HG03039 (cell line): ENCODE data around the gene SPEN.

Experiments used
- ATAC-seq: cut with Tn5 transposase; IDR thresholded peaks from one replicate; pipeline ENCODE4 v1.9.1; 2021; ENCODE audit warnings: mild to moderate bottlenecking, moderate library complexity; ENCODE audit not compliant: unreplicated experiment

Gene SPEN

DNA sequence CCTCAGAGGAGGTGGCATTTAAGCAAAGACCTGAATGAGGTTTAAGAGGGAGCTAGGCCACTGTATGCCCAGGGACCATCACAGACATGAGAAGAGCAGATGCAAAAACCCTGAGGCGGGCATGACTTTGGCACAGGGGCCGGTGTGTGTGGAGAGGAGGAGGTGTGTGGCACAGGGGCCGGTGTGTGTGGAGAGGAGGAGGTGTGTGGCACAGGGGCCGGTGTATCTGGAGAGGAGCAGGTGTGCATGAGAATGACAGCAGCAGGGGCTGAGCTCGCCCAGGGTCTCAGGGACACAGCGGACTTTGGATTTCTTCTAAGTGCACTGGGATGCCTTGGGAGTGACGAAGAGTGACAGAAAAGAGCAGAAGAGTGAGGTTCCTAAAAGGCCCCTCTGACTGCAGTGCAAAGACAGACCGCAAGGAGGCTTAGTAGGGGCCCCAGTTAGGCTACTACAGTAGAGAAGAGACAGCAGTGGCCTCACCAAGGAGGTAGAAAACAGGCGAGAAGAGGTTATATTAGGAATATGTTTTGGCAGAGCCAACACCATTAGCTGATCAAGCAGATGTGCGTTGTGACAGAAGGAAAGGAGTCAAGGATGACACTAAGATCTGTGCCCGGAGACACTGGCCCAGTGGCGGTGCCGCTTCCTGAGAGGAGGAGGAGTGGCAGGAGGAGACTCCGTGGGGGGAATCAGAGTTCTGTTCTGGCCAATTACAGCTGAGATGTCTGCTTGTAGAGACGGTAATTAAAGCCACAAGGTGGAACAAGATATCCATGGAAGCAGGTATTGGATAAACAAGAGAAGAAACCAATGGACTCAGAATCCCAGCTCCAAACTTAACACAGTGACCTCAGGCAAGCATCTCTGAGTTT lies 110.0 kb downstream of the SPEN start:
- ATAC-seq, result no peak

DNA sequence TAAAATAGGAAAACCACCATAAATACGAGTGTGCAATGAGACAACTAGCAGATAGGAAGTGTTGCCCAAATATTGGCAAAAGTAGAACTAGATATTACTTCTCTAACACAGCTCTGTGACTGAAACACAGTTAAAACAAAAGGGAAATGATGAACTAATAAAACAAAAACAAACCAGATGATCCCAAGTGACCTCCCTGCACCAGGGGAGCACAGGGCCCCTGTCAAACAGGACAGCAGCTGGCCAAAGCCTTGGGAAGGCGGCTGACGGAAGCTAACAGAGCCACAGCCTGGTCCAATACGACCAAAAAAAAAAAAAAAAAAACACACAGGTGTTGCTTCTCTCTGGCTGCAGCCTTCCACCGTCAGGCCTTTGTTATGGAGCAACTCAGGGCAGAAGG lies 110.6 kb downstream of the SPEN start:
- ATAC-seq, result no peak

- no peak for ATAC-seq
Measured at GRCh38 chr1:15958793-15959192, 111.3 kb downstream of the SPEN start.

DNA sequence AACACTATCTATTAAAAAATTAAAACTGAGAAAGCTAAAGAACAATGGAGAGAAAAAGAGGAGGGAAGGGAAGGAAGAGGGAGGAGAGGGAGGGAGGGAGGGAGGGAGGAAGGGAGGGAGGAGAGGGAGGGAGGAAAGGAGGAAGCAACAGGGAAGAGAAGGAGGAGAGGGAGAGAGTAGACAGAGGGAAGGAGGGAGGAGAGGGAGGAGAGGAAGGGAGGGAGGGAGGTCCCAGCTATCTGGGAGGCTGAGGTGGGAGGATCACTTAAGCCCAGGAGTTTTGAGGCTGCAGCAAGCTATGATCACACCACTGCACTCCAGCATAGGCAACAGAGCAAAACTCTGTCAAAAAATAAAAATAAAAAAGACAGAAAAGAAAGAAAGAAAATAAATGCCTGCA lies 111.9 kb downstream of the SPEN start:
- no peak for ATAC-seq

GRCh38 chr1:15959827-15960446 lies 112.4 kb downstream of the SPEN start:
- ATAC-seq, result no peak

DNA sequence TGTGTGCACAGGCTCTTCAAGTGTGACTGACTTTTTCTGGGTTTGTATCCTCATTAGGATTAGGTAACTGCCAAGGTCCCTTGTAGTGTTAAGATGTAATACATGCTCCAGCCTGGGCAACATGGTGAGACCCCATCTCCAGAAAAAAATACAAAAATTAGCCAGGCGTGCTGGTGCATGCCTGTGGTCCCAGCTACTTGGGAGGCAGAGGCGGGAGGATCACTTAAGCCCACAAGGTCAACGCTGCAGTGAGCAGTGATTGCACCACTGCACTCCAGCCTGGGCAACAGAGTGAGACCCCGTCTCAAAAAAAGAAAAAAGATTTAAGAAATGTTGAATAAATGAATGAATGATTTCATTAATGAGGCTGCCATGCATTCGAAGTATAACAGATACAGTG lies 113.3 kb downstream of the SPEN start:
- no peak for ATAC-seq

DNA sequence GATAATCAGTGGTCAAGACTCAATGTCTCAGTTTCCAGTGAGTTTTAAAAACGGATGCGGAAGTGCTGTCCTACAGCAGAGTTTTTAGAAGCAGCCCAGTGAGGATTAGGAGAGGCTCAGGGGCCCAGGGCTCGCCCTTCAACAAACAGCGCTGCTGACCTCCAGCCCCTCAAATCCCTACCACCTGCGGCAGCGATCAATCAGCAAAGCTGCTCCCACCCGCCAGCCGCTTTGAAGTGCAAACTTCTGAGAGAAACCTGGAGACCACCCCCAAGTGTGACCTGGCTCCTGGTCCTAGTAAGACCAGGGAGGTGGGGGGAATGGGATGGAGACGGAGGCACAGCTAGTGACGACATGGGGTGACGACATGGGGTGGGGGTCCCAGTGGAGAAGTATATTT lies 114.0 kb downstream of the SPEN start:
- no peak for ATAC-seq

DNA sequence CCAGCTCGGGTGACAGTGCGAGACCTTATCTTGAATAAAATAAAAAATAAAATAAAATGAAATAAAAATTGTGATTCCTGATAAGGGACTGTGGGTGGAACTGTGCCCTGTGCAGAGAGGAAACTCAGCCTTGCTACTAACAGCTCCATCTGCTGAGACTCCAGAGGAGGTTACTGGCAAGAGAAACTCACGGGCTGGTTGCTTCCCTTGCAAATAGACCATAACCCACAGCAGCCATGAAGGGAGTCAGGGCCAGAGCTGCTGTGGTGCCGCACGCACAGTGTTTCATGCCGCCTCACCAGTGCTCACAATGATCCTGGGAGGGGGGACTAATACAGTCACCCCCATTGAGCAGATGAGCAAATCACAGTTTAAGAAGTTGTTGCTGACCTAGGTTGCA lies 114.7 kb downstream of the SPEN start:
- no peak for ATAC-seq

DNA sequence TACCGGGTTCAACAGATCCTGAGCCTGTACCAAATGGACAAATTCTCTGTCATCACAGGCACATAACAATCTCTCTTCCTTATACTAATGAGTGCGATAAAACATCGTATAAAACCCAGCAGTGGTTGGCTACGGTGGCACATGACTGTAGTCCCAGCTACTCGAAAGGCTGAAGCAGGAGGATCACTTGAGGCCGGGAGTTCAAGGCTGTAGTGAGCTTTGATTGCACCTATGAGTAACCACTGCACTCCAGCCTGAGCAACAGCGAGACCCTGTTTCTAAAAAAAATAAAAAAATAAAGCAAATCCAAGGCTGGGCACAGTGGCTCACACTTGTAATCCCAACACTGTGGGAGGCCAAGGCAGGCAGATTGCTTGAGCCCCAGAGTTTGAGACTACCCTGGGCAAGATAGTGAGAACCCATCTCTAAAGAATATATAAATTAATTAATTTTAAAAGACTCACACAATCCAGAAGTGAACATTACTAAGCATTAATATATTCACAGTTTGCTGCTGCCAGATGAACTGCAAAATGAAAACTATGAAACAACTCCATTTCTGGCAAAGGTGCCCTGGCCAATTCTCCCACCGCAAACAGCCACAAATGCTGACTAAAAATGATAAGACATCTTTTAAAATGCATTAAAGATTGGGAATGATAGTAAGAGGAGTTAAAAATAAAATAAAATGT lies 115.3 kb downstream of the SPEN start:
- no peak for ATAC-seq

GRCh38 chr1:15963363-15963967 lies 116.0 kb downstream of the SPEN start:
- ATAC-seq, result no peak

- no peak for ATAC-seq
Measured at GRCh38 chr1:15963968-15964648, 116.6 kb downstream of the SPEN start.

- no peak for ATAC-seq
Measured at GRCh38 chr1:15965228-15965767, 117.8 kb downstream of the SPEN start.

GRCh38 chr1:15966081-15966955 lies 118.8 kb downstream of the SPEN start:
- peak; percentile 58 for ATAC-seq

DNA sequence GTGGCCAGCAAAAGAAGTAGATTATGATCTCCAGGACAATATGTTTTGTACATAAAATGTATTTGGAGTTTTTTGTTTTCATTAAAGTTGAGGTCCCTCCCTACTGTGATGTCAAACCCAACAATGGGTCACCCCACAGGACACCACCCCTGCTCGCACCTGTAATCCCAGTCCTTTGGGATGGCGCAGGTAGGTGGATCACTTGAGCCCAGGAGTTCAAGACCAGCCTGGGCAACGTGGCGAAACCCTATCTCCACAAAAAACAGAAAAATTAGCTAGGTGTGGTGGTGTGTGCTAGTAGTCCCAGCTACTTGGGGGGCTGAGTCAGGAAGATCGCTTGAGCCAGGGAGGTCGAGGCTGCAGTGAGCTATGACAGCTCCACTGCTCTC lies 119.4 kb downstream of the SPEN start:
- ATAC-seq, result no peak

GRCh38 chr1:15968172-15968571 lies 120.7 kb downstream of the SPEN start:
- ATAC-seq, result no peak

- ATAC-seq, result no peak
Measured at GRCh38 chr1:15969321-15969880, 121.9 kb downstream of the SPEN start.

- no peak for ATAC-seq
Measured at GRCh38 chr1:15970911-15971310, 123.4 kb downstream of the SPEN start.

DNA sequence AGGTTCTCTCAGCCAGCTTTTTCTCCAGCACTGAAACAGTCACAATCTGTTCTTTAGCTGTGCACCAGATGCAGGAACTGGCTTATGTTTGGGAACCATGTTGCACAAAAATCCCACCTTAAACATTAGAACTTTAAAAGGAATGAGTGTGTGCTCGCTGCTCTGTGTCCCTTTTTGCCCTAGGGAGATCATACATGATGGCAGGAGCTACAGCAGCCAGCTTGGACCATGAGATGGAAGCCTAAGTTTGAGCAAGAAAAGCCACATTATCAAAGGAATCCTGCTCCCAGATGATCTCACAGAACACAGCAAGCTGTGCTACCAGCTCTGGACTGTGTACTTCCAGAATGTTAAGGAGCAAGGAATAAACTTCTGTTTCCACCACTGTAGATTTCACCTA lies 124.9 kb downstream of the SPEN start:
- ATAC-seq, result no peak

GRCh38 chr1:15973772-15974171 lies 126.3 kb downstream of the SPEN start:
- no peak for ATAC-seq
